OCI-LY1 (cell line): Measurements from ENCODE around the gene OR6B1.

Source experiments
- H2AFZ ChIP-seq: fragments of 200-600 bp; sonication (generic), shearing (Covaris generic); 2 replicates; pipeline ENCODE4 v1.6.0; 2014; ENCODE audit warnings: antibody characterized with exemption, mild to moderate bottlenecking, low read length
- H3F3A ChIP-seq: fragments of 200-600 bp; sonication (generic), shearing (Covaris generic); 2 replicates; pipeline ENCODE4 v1.6.0; 2014; ENCODE audit warnings: mild to moderate bottlenecking, antibody characterized with exemption, low read length, moderate library complexity; ENCODE audit not compliant: insufficient read depth
- H3K27ac ChIP-seq: fragments of 200-600 bp; sonication (generic); 2 replicates; pipeline ENCODE4 v1.5.1; 2014; ENCODE audit warnings: low read length, mixed run types, mild to moderate bottlenecking, low read depth; ENCODE audit not compliant: poor library complexity, severe bottlenecking
- H3K27me3 ChIP-seq: fragments of 200-600 bp; sonication (generic); 2 replicates; pipeline ENCODE4 v1.6.0; 2014; ENCODE audit warnings: antibody characterized with exemption, mild to moderate bottlenecking, low read length, moderate library complexity; ENCODE audit not compliant: insufficient read depth
- H3K36me3 ChIP-seq: fragments of 200-600 bp; sonication (generic); 2 replicates; pipeline ENCODE4 v1.6.1; 2014; ENCODE audit warnings: mild to moderate bottlenecking, antibody characterized with exemption, low read length, moderate library complexity, mixed read lengths; ENCODE audit not compliant: insufficient read depth
- H3K4me1 ChIP-seq: fragments of 200-600 bp; sonication (generic); 2 replicates; pipeline ENCODE4 v1.5.1; 2014; ENCODE audit warnings: mild to moderate bottlenecking, low read length, moderate library complexity; ENCODE audit not compliant: insufficient read depth, severe bottlenecking
- H3K4me2 ChIP-seq: fragments of 200-600 bp; sonication (generic), shearing (Covaris generic); 2 replicates; pipeline ENCODE4 v1.6.1; 2014; ENCODE audit warnings: low read length
- H3K4me3 ChIP-seq: fragments of 200-600 bp; sonication (generic); 2 replicates; pipeline ENCODE4 v1.5.1; 2014; ENCODE audit warnings: low read length, low read depth, mild to moderate bottlenecking, mixed read lengths; ENCODE audit not compliant: poor library complexity, severe bottlenecking
- H3K79me2 ChIP-seq: fragments of 200-600 bp; shearing (Covaris generic); 2 replicates; pipeline ENCODE4 v1.6.1; 2016; ENCODE audit warnings: mixed run types, low read length, mixed read lengths; ENCODE audit not compliant: insufficient read depth
- H3K9ac ChIP-seq: fragments of 200-600 bp; sonication (generic), shearing (Covaris generic); 2 replicates; pipeline ENCODE4 v1.6.1; 2014; ENCODE audit warnings: mild to moderate bottlenecking, low read length, mixed read lengths
- H3K9me2 ChIP-seq: fragments of 200-600 bp; sonication (generic), shearing (Covaris generic); 2 replicates; pipeline ENCODE4 v1.6.1; 2014; ENCODE audit warnings: low read depth, mild to moderate bottlenecking, low read length, mixed read lengths
- H3K9me3 ChIP-seq: fragments of 200-600 bp; shearing (Covaris generic); 2 replicates; pipeline ENCODE4 v1.6.1; 2014; ENCODE audit warnings: low read length, mixed read lengths
- H4K20me1 ChIP-seq: fragments of 200-600 bp; sonication (generic), shearing (Covaris generic); 2 replicates; pipeline ENCODE4 v1.6.0; 2016; ENCODE audit warnings: mild to moderate bottlenecking, low read length; ENCODE audit not compliant: insufficient read depth
- EZH2 ChIP-seq: fragments of 200-600 bp; sonication (generic), shearing (Covaris generic); IDR thresholded peaks from 2 replicates; pipeline ENCODE4 v1.8.0; 2017; ENCODE audit warnings: borderline replicate concordance, mixed run types, mild to moderate bottlenecking, antibody characterized with exemption, low read length, moderate library complexity, mixed read lengths
- TF ChIP-seq, protein P1 (sequence below): fragments of 200-600 bp; sonication (generic), shearing (Covaris generic); IDR thresholded peaks from 2 replicates; pipeline ENCODE4 v1.5.1; 2017; ENCODE audit warnings: mild to moderate bottlenecking, antibody characterized with exemption, low read length, moderate library complexity, mixed read lengths

Gene OR6B1

DNA sequence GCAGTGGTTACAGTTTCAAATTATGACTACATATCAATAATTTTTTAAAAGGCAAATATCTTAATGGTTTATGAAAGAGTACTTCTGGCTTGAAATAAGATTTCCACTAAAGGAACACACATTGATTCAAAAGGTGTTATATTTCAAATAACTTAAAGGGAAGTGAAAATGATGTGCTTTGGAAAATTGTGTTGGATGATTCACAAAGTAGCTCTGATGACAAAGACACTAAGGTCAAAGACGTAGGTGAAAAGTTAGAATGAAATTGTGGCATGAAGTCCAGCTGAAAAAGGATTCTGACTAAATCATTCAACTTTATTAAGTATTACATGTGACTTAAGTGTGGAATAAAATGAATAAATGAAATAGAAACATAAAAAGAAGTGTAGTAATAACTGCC is 27.9 kb downstream of the OR6B1 start:
- H3K4me2 ChIP-seq = no peak overlapping the region
- no peaks in the 10 kb centered on the region for H3K9me2 ChIP-seq
- no peaks in the 10 kb centered on the region for H3K79me2 ChIP-seq
- H3K27ac ChIP-seq = no peak overlapping the region
- no peak overlapping the region for H2AFZ ChIP-seq
- no peaks in the 10 kb centered on the region for H3K4me1 ChIP-seq
- H4K20me1 ChIP-seq = no peaks in the 10 kb centered on the region
- no peaks in the 10 kb centered on the region for H3K27me3 ChIP-seq
- TF ChIP-seq, protein P1, sequence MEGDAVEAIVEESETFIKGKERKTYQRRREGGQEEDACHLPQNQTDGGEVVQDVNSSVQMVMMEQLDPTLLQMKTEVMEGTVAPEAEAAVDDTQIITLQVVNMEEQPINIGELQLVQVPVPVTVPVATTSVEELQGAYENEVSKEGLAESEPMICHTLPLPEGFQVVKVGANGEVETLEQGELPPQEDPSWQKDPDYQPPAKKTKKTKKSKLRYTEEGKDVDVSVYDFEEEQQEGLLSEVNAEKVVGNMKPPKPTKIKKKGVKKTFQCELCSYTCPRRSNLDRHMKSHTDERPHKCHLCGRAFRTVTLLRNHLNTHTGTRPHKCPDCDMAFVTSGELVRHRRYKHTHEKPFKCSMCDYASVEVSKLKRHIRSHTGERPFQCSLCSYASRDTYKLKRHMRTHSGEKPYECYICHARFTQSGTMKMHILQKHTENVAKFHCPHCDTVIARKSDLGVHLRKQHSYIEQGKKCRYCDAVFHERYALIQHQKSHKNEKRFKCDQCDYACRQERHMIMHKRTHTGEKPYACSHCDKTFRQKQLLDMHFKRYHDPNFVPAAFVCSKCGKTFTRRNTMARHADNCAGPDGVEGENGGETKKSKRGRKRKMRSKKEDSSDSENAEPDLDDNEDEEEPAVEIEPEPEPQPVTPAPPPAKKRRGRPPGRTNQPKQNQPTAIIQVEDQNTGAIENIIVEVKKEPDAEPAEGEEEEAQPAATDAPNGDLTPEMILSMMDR = no peak
- no peak for TF ChIP-seq EZH2
- no peak overlapping the region for H3K4me3 ChIP-seq
- H3K9me3 ChIP-seq = no peaks in the 10 kb centered on the region
- no peak overlapping the region for H3K9ac ChIP-seq
- no peaks in the 10 kb centered on the region for H3K36me3 ChIP-seq
- H3F3A ChIP-seq = no peaks in the 10 kb centered on the region

DNA sequence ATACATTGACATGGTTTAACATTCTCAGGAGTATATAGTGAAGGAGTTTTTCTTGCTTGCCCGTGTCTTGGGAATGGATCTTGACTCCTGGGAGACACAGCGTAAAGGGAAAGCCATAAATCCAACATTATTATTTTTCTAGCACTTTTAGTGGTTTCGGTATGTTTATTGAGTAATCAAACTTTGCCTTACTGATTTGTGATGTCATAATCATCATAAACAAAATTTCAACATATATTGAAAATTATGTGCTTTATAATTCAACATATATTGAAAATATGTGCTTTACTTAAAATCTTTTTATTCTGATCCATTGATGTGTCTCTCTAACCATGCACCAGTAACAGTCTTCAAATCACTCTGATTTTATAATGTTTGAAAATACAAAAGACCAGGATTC is 28.4 kb downstream of the OR6B1 start:
- TF ChIP-seq, protein P1 = no peak
- TF ChIP-seq EZH2 = no peak
- H3K9me2 ChIP-seq = no peaks in the 10 kb centered on the region
- no peak overlapping the region for H3K27ac ChIP-seq
- H3K36me3 ChIP-seq = no peaks in the 10 kb centered on the region
- H3K27me3 ChIP-seq = no peaks in the 10 kb centered on the region
- H3K4me3 ChIP-seq = no peak overlapping the region
- H3K4me1 ChIP-seq = no peaks in the 10 kb centered on the region
- H3K79me2 ChIP-seq = no peaks in the 10 kb centered on the region
- no peaks in the 10 kb centered on the region for H3F3A ChIP-seq
- H3K9ac ChIP-seq = no peak overlapping the region
- no peaks in the 10 kb centered on the region for H3K9me3 ChIP-seq
- no peak overlapping the region for H2AFZ ChIP-seq
- no peaks in the 10 kb centered on the region for H4K20me1 ChIP-seq
- H3K4me2 ChIP-seq = no peak overlapping the region

DNA sequence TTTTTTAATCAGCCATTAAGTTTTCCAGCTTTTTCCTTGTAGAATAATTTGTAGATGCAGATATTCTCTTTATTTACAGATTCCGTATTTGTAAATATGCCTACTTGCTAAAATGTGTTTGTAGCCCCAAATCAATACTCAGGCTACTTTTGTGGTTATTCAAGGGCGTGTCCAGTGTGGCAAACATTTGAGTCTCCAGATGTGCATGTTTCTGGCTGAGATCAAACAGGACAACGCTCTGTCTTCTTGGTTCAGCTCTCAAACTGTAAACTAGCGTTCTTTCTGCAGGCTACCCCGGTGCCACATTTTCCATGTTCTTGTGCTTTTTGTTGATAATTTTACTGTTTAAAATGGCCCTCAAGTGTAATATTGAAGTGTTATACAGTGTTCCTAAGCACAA is 32.4 kb downstream of the OR6B1 start:
- Histone ChIP-seq H3K36me3 (no peaks in the 10 kb centered on the region), H3F3A (no peaks in the 10 kb centered on the region), H3K9me2 (no peaks in the 10 kb centered on the region), H4K20me1 (no peaks in the 10 kb centered on the region), H2AFZ (no peak overlapping the region), H3K9me3 (no peaks in the 10 kb centered on the region), H3K27ac (no peak overlapping the region), H3K4me3 (no peak overlapping the region), H3K4me2 (no peak overlapping the region), H3K27me3 (no peaks in the 10 kb centered on the region), H3K79me2 (no peaks in the 10 kb centered on the region), H3K4me1 (no peaks in the 10 kb centered on the region), H3K9ac (no peak overlapping the region)
- no peak for TF ChIP-seq EZH2
- TF ChIP-seq, protein P1 = no peak
